GM13977 (cell line): ENCODE results near the gene COQ9.

Experiments used
- DNase-seq: peaks from one replicate; pipeline ENCODE4 v3.0.0; 2012; ENCODE audit warnings: low spot score
- CTCF ChIP-seq: IDR thresholded peaks from 2 replicates; pipeline ENCODE4 v1.5.1; 2012; ENCODE audit warnings: mild to moderate bottlenecking, control low read depth; ENCODE audit not compliant: insufficient read depth; ENCODE audit errors: extremely low read depth, missing control alignments
- in situ Hi-C: fragments of 300-500 bp; cut with MboI; formaldehyde crosslinking; loops from one replicate; pipeline ENCODE4 v1.12.0; 2022; ENCODE audit warnings: low sequenced_read_pairs, low pct_unique_long_range_greater_than_20kb, mixed read lengths, inconsistent platforms; ENCODE audit not compliant: unreplicated experiment

The COQ9 gene

DNA sequence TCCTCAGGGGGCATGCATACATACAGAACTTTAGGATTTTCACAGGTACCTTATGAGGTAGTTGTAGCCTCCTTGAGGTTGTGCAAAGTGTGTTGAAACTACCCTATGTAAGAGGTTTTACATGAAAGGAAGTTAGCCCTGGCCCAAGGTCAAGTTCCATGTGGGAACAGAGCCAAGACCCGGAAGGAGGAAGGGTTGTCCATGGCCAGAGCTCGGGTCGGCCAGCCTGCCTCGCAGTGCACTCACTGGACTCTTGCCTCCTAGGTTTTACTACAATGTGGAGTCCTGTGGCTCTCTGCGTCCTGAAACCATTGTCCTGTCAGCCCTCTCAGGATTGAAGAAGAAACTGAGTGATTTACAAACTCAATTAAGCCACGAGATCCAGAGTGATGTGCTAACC, 23.4 kb downstream of the COQ9 start:
- in situ Hi-C loops: no loop called here
- TF ChIP-seq CTCF: no peak
- no peak for DNase-seq

- in situ Hi-C loops: no loop called here
- no peak for DNase-seq
Observed at GRCh38 chr16:57471209-57471608, 23.9 kb downstream of the COQ9 start.

GRCh38 chr16:57471852-57472664, 24.8 kb downstream of the COQ9 start:
- no peak for DNase-seq
- in situ Hi-C loops: no loop called here

More at GRCh38 chr16:57471209-57471608, 23.9 kb downstream of the COQ9 start:
- TF ChIP-seq CTCF: no peak

GRCh38 chr16:57472665-57473060, 25.4 kb downstream of the COQ9 start:
- no peak for TF ChIP-seq CTCF
- no peak for DNase-seq
- in situ Hi-C loops: no loop called here

More at GRCh38 chr16:57471852-57472664, 24.8 kb downstream of the COQ9 start:
- TF ChIP-seq CTCF: no peak

DNA sequence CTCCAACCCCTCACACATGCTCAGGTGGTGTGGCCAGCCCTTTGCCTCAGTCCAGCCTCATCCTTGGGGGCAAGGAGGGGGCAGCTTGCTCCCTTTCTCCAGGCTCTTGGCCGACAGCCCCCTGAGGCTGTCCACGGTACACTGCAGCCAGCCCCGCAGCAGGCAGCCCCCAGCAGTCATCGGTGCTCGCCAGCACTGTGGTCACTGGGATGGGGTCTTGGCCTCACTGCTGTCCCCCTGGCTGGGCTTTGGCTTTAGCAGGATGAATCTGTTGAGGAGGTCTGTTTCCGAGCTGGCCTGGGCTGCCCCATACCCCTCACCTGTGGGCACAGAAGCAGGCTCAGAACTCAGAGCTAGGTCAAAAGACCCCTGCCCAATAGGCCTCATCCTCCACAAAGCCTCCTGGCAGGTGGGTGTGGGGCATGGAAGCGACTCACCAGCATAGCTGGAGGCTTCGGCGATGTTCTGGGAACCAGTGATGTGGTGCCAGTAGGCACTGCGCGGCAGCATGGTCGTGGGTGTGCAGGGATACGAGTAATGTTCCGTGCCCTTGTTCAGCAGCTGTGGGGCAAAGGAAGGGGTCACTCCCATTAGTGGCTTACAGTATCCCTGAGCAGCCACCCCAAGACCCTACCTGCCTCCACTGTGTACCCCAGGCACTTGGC, 26.0 kb downstream of the COQ9 start:
- TF ChIP-seq CTCF: no peak
- no peak for DNase-seq
- in situ Hi-C loops: no loop called here

GRCh38 chr16:57473906-57474305, 26.6 kb downstream of the COQ9 start:
- no peak for DNase-seq
- no peak for TF ChIP-seq CTCF
- in situ Hi-C loops: no loop called here
